ENCODE data around the gene IL36B.

Gene IL36B

DNA sequence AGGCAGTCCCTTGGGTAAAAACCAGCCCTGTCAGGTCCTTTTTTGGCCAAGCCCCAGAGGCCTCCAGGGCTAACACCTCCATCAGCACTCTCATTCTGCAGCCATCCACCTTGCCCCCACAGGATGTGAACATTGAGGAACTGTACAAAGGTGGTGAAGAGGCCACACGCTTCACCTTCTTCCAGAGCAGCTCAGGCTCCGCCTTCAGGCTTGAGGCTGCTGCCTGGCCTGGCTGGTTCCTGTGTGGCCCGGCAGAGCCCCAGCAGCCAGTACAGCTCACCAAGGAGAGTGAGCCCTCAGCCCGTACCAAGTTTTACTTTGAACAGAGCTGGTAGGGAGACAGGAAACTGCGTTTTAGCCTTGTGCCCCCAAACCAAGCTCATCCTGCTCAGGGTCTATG, 22.4 kb upstream of the IL36B start:
- DNase-seq = no peak

DNA sequence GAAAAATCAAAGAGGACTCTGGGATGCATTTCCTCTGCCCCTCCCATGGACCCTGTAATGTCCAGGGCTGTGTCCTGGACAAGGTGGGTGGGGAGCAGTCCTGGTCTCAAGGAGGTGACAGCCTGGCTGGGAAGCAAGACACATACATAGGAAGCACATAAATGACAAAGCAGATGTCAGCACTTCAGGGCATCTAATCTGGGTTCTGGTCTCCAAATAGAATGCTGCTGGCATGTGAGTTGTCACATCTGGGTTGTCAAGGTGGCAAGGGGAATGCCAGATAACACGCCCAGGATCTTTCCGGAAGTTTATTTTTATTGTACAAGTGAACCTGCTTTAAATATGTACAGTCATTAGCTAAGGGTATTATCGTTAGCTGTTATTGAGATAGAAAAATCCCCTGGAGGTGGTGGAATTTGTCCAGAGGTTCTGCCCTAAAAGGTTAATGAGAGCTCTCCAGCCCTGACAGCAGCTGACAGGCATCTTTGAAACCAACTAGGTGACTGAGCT, 20.7 kb upstream of the IL36B start:
- DNase-seq = no peak

- no peak for DNase-seq
Observed at GRCh38 chr2:113072584-113072983, 19.9 kb upstream of the IL36B start.

DNA sequence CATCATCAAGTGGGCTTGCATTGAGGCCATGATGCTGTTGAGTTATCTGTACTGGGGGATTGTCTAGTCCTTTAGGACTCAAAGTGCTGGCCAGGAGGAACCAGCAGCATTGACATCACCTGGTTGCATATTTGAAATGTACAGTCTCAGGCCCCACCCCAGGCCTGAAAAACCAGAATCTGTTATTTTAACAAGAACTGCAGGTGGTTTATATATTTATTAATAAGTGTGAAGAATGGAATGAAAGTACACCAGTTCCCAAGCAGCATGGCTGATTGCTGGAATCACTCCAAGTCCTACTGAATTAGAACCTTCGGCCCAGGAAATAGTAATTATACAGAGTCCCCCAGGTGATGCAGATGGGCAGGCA, 17.9 kb upstream of the IL36B start:
- DNase-seq = no peak

- DNase-seq = no peak
Observed at GRCh38 chr2:113069676-113070605, 17.3 kb upstream of the IL36B start.

- no peak for DNase-seq
Observed at GRCh38 chr2:113068706-113069485, 16.2 kb upstream of the IL36B start.

GRCh38 chr2:113068249-113068648, 15.6 kb upstream of the IL36B start:
- no peak for DNase-seq

- no peak for DNase-seq
Observed at GRCh38 chr2:113067681-113068080, 15.0 kb upstream of the IL36B start, which contains the start of gene IL1F10. Gene IL1F10, plus strand, starts transcription at chr2:113067970. Its CDS starts 4,769 bp downstream, at chr2:113072739.

- no peak for DNase-seq
Observed at GRCh38 chr2:113064898-113065297, 12.2 kb upstream of the IL36B start.

- DNase-seq = no peak
Observed at GRCh38 chr2:113064281-113064680, 11.6 kb upstream of the IL36B start.

GRCh38 chr2:113061896-113062770, 9.5 kb upstream of the IL36B start:
- DNase-seq = no peak

DNA sequence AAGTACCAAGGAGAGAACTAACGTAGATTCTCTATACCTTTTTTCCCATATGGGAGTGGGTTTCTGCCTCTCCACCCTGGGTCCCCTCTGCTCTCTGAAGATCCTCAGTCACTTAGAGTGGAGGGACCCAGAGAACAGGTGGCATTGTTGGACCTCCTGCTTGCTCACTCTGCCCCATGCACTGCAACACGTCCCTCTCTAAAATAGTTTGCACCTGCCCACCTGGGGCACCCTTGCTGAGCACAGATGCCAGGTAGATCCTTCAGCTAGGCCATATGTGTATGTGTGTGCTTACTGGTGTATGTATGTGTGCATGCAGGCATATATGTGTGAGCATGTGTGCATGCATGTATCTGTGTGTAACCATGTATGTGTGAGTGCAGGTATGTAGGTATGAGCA, 8.6 kb upstream of the IL36B start:
- DNase-seq = no peak

GRCh38 chr2:113060796-113061195, 8.1 kb upstream of the IL36B start:
- no peak for DNase-seq

GRCh38 chr2:113060396-113060795, 7.7 kb upstream of the IL36B start:
- DNase-seq = no peak

- no peak for DNase-seq
Observed at GRCh38 chr2:113058998-113059960, 6.6 kb upstream of the IL36B start, which contains the start of gene IL36RN. Gene IL36RN, plus strand, starts transcription at chr2:113059198. Its CDS starts 241 bp downstream, at chr2:113059439.

GRCh38 chr2:113058411-113058994, 5.8 kb upstream of the IL36B start:
- DNase-seq = no peak

GRCh38 chr2:113057117-113057516, 4.5 kb upstream of the IL36B start:
- no peak for DNase-seq

DNA sequence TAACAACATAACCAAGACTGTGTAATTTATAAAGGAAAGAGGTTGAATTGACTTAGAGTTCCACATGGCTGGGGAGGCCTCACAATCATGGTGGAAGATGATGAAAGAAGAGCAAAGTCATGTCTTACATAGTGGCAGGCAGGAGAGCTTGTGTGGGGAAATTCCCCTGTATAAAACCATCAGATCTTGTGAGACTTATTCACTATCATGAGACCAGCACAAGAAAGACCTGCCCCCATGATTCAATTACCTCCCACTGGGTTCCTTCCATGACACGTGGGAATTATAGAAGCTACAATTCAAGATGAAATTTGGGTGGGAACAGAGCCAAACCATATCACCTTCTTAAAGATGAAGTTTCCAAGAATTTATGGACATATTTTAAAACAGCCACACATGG, 3.9 kb upstream of the IL36B start:
- no peak for DNase-seq

DNA sequence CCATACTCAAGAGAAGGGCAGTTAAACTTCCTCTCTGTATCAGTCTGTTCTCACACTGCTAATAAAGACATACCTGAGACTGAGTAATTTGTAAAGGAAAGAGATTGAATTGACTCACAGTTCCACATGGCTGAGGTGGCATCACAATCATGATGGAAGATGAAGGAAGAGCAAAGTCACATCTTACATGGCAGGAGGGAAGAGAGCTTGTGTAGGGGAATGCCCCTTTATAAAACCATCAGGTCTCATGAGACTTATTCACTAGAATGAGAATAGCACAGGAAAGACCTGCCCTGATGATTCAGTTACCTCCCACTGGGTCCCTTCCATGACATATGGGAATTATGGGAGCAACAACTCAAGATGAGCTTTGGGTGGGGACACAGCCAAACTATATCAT, 1.4 kb upstream of the IL36B start:
- no peak for DNase-seq

DNA sequence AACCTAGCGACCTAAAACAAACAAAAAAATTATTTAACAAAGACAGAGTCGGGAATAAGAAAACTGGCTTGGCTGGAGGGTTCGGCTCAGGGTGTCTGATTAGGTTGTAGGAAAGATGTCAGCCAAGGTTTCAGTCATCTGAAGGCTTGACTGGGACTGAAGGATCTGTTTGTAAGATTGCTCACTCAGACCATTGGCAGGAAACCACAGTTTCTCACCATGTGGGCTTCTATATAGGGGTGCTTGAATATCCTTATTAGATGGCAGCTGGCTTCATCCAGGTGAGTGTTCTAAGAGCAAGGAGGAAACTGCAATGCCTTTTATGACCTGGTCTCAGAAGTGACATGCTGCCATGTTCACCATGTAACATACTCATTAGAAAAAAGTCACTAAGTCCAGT, 999 bp upstream of the IL36B start:
- no peak for DNase-seq

Measured in CD4-positive, alpha-beta T cell treated with Interferon gamma for 1 hour (primary cell).